ENCODE data around the gene ZNF664. TPM values are rescaled to one million over a fixed set of nuclear protein-coding genes. Genes with fewer than 3 reads are reported as not detected.

ZNF664 gene
- total and polyA plus RNA-seq, 12 donors: 36.9 to 94.6 (median 76.9) TPM

DNA sequence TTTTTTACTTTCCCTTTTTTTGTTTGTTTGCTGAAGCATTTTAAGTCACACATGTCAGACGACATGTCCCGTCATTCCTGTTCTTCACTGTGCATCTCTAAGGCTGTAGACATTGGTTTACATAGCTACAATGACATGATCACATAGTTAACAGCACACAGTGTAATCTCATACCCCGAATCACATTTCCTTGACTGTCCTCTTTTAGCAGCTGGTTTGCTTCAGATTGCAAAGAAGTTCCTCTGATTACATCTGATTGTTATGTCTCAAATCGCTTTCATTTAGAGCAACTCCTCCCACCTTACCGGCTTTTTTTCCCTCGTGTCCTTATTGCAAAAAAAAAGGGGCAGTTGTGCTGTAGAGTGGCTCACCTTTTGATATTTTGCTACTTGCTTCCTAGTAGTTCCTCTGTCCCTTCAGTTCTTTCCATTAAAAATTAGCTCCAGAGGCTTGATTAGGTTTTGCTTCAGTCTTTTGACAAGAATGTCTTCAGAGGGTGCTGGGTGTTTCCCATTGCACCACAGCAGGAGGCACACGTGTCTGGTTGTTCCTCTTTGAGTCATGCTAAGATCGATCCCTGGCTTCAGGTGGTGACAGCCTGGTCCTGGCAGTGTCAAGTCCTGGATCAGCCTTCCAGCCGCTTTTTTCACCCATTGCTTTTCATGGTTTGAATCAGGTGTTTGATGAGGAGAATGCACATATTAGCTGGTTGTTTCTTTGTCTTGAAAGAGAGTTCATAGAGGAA lies 35.0 kb downstream of the ZNF664 start:
- DNase-seq (no peak), ATAC-seq (peak in 1 of 8 donors; percentile 40)
- intact Hi-C loops (cut with DNase I): no loop called here
- no peaks in the 10 kb centered on the region for H3K9me3 ChIP-seq
- H3K4me1 ChIP-seq: peaks cover 0 to 51% (median 12%) of the 10 kb centered on the region in 9 donors
- WGBS, 2 donors: 57 to 63% methylated on average over 9 of the region's 9 CpGs
- no peaks in the 10 kb centered on the region for H3K27me3 ChIP-seq
- no peak overlapping the region for H3K27ac ChIP-seq
- no peak overlapping the region for H3K4me3 ChIP-seq
- H3K36me3 ChIP-seq: peaks cover 0 to 69% (median 17%) of the 10 kb centered on the region in 9 donors
- TF ChIP-seq, protein P1, sequence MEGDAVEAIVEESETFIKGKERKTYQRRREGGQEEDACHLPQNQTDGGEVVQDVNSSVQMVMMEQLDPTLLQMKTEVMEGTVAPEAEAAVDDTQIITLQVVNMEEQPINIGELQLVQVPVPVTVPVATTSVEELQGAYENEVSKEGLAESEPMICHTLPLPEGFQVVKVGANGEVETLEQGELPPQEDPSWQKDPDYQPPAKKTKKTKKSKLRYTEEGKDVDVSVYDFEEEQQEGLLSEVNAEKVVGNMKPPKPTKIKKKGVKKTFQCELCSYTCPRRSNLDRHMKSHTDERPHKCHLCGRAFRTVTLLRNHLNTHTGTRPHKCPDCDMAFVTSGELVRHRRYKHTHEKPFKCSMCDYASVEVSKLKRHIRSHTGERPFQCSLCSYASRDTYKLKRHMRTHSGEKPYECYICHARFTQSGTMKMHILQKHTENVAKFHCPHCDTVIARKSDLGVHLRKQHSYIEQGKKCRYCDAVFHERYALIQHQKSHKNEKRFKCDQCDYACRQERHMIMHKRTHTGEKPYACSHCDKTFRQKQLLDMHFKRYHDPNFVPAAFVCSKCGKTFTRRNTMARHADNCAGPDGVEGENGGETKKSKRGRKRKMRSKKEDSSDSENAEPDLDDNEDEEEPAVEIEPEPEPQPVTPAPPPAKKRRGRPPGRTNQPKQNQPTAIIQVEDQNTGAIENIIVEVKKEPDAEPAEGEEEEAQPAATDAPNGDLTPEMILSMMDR (IDR thresholded peaks at IDR 0.05): no peak

DNA sequence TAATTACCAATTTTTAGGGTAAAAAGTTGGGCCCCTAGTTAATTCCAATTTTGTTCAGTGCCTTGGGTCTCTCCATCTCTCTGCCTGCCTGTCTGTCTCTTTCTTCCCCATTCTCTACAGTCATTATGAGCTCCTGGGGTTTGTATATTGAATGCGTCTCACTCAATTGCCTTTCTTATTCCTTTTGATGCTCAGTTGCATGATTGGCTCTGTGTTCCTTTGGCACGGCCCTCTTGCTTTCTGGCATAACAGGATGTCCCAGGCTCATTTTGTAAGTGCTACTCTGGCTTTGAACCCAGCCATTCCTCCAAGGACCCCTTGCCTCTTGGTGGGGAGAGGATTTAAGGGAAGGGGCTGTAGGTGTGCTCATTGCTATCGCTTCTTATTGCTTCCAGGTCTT lies 35.6 kb downstream of the ZNF664 start:
- Histone ChIP-seq H3K4me1 (peaks cover 0 to 45% (median 9%) of the 10 kb centered on the region in 9 donors), H3K27me3 (no peaks in the 10 kb centered on the region), H3K9me3 (no peaks in the 10 kb centered on the region), H3K27ac (no peak overlapping the region), H3K36me3 (peaks cover 0 to 69% (median 22%) of the 10 kb centered on the region in 9 donors), H3K4me3 (no peak overlapping the region)
- 72 to 75% methylated on average over 3 of the region's 3 CpGs for WGBS, 2 donors
- ATAC-seq (peak in 1 of 8 donors; percentile 50), DNase-seq (no peak)
- intact Hi-C loops (cut with DNase I): no loop called here
- TF ChIP-seq, protein P1 (IDR thresholded peaks at IDR 0.05): no peak

DNA sequence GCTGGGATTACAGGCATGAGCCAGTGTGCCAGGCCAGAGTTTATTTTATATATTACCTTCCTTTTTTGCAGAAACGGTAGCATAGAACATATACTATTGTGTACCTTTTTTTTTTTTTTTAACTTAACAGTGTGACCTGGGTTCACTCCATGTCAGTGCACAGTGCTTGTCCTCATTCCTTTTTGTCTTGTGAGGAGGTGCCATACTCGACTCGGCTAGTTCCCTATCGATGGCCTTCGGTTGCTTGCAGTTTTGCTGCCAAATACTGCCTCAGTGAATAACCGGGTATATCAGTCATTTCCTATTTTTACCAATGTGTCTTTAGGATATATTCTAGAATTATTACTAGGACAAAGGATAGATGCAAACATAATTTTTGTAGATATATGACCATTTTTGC lies 36.8 kb downstream of the ZNF664 start:
- H3K27ac ChIP-seq: no peak overlapping the region
- DNase-seq (no peak), ATAC-seq (peak in 1 of 8 donors; percentile 72)
- peaks cover 0 to 64% (median 22%) of the 10 kb centered on the region in 9 donors for H3K36me3 ChIP-seq
- peaks cover 0 to 37% (median 8%) of the 10 kb centered on the region in 9 donors for H3K4me1 ChIP-seq
- TF ChIP-seq, protein P1 (IDR thresholded peaks at IDR 0.05): no peak
- 58 to 64% methylated on average over 6 of the region's 6 CpGs for WGBS, 2 donors
- no peaks in the 10 kb centered on the region for H3K9me3 ChIP-seq
- H3K27me3 ChIP-seq: no peaks in the 10 kb centered on the region
- no peak overlapping the region for H3K4me3 ChIP-seq
- intact Hi-C loops (cut with DNase I): no loop called here

DNA sequence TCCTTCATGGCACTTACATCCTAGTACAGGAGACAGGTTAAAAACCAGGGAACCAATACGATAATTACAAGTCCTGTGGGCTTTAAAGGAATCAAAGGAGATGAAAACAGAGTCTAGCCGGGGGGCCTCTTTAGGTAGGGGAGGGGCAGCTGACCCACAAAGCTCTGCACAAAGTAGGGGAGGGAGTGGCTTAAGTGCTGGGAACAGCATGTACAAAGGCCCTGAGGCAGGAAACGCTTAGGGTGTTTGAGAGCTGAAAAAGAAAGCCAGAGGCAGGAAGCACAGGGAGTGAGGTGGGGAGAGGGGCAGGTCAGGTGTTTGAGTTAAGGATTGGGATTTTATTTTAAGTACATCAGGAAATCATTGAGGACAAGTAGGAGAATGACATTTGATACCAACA lies 37.7 kb downstream of the ZNF664 start:
- Histone ChIP-seq H3K36me3 (peaks cover 0 to 64% (median 22%) of the 10 kb centered on the region in 9 donors), H3K4me1 (peaks cover 0 to 39% (median 8%) of the 10 kb centered on the region in 9 donors), H3K27ac (peak overlapping the region in 1 of 10 donors; percentile 17), H3K4me3 (no peak overlapping the region), H3K9me3 (no peaks in the 10 kb centered on the region), H3K27me3 (no peaks in the 10 kb centered on the region)
- TF ChIP-seq, protein P1 (IDR thresholded peaks at IDR 0.05): no peak
- intact Hi-C loops (cut with DNase I): no loop called here
- no peak for DNase-seq
- WGBS, 2 donors: 90% methylated on average over 3 of the region's 3 CpGs
- ATAC-seq: no peak

Data from heart right ventricle (tissue), 16 donors.